GM23338 (cell line): ENCODE data around the gene PSMD14. TPM values are rescaled to one million over a fixed set of nuclear protein-coding genes. Genes with fewer than 3 reads are reported as not detected.

Source experiments
- ATAC-seq: fragments of 200-7000 bp; cut with Tn5 transposase; 3 replicates; pipeline ENCODE4 v1.9.1; 2020
- DNase-seq: peaks from one replicate; pipeline ENCODE4 v3.0.0-alpha.2; 2015; ENCODE audit warnings: low spot score
- H2AFZ ChIP-seq: fragments of 200-600 bp; sonication (generic); 2 replicates; pipeline ENCODE4 v1.8.0; 2016; ENCODE audit warnings: antibody characterized with exemption, mild to moderate bottlenecking, moderate library complexity
- H3F3A ChIP-seq: fragments of 200-600 bp; sonication (generic); replicated peaks from 2 replicates; pipeline ENCODE4 v1.8.0; 2017; ENCODE audit warnings: antibody characterized with exemption, mixed run types, low read depth
- H3K27ac ChIP-seq: fragments of 200-600 bp; sonication (generic); 2 replicates; pipeline ENCODE4 v1.6.1; 2016; ENCODE audit warnings: low read depth
- H3K27me3 ChIP-seq: fragments of 200-600 bp; sonication (generic); 2 replicates; pipeline ENCODE4 v1.8.0; 2016; ENCODE audit warnings: mild to moderate bottlenecking, mixed run types, moderate library complexity; ENCODE audit not compliant: insufficient read depth
- H3K36me3 ChIP-seq: fragments of 200-600 bp; sonication (generic); 2 replicates; pipeline ENCODE4 v1.8.0; 2016; ENCODE audit warnings: mild to moderate bottlenecking; ENCODE audit not compliant: insufficient read depth
- H3K4me1 ChIP-seq: fragments of 200-600 bp; sonication (generic); 2 replicates; pipeline ENCODE4 v1.8.0; 2016; ENCODE audit warnings: mild to moderate bottlenecking, moderate library complexity; ENCODE audit not compliant: insufficient read depth
- H3K4me2 ChIP-seq: fragments of 200-600 bp; sonication (generic); 2 replicates; pipeline ENCODE4 v1.7.1; 2017; ENCODE audit warnings: mixed run types
- H3K4me3 ChIP-seq: fragments of 200-600 bp; sonication (generic); 2 replicates; pipeline ENCODE4 v1.6.1; 2016; ENCODE audit warnings: mixed run types
- H3K79me2 ChIP-seq: fragments of 200-600 bp; sonication (generic); replicated peaks from 2 replicates; pipeline ENCODE4 v1.8.0; 2017; ENCODE audit warnings: mild to moderate bottlenecking; ENCODE audit not compliant: insufficient read depth
- H3K9me2 ChIP-seq: fragments of 200-600 bp; sonication (generic); 2 replicates; pipeline ENCODE4 v1.8.0; 2017; ENCODE audit not compliant: insufficient read depth
- H4K20me1 ChIP-seq: fragments of 200-600 bp; sonication (generic); replicated peaks from 2 replicates; pipeline ENCODE4 v1.8.0; 2017; ENCODE audit warnings: mild to moderate bottlenecking; ENCODE audit not compliant: insufficient read depth
- H3K27ac Mint-ChIP-seq: 2 replicates; pipeline ENCODE4 v1.8.0; 2020; ENCODE audit warnings: inconsistent platforms, mild to moderate bottlenecking, moderate library complexity, mixed read lengths
- H3K27me3 Mint-ChIP-seq: 3 replicates; pipeline ENCODE4 v1.8.0; 2022; ENCODE audit warnings: low read depth, mild to moderate bottlenecking, moderate library complexity, mixed read lengths, inconsistent platforms; ENCODE audit not compliant: insufficient read depth, poor library complexity
- H3K36me3 Mint-ChIP-seq: 3 replicates; pipeline ENCODE4 v1.8.0; 2021; ENCODE audit warnings: low read depth, mild to moderate bottlenecking, inconsistent platforms, moderate library complexity, mixed read lengths
- H3K4me1 Mint-ChIP-seq: 3 replicates; pipeline ENCODE4 v1.8.0; 2020; ENCODE audit warnings: mild to moderate bottlenecking, inconsistent platforms, mixed read lengths
- H3K4me3 Mint-ChIP-seq: 3 replicates; pipeline ENCODE4 v1.8.0; 2021; ENCODE audit warnings: moderate library complexity, mild to moderate bottlenecking, inconsistent platforms, mixed read lengths
- H3K9me3 Mint-ChIP-seq: 3 replicates; pipeline ENCODE4 v1.8.0; 2020; ENCODE audit warnings: moderate library complexity, mild to moderate bottlenecking, inconsistent platforms, mixed read lengths
- EZH2 ChIP-seq: fragments of 200-600 bp; sonication (generic); IDR thresholded peaks from one replicate; pipeline ENCODE4 v1.8.0; 2017; ENCODE audit warnings: antibody characterized with exemption, mild to moderate bottlenecking, low read depth; ENCODE audit not compliant: unreplicated experiment
- ZNF331 ChIP-seq: fragments of 250-450 bp; sonication (Bioruptor Pico); IDR thresholded peaks from 2 replicates; pipeline ENCODE4 v1.5.0; 2020; ENCODE audit warnings: low read depth, mild to moderate bottlenecking, moderate library complexity
- polyA plus RNA-seq: library from polyadenylated mRNA; unstranded; fragments of >200 nt; fragmentation: Nextera tagmentation; extraction: Ambion mirVana; gene quantifications from 2 replicates; pipeline ENCODE4 v1.2.1, GENCODE V29; 2016
- small RNA-seq: library from RNA; depleted of rRNA; stranded (forward); fragments of <200 nt; gene quantifications from one replicate; pipeline ENCODE3, GENCODE V24; 2014; ENCODE audit warnings: low replicate concordance
- total RNA-seq: library from RNA; depleted of rRNA; stranded (reverse); fragments of >200 nt; shearing (Covaris generic); gene quantifications from 2 replicates; pipeline ENCODE4 v1.2.3, GENCODE V29; 2014; rRNA removed

Gene PSMD14
- total and polyA plus RNA-seq, 2 experiments from 2014 or later: 92.2 to 123 TPM

GRCh38 chr2:161448431-161448830 lies 140.2 kb downstream of the PSMD14 start:
- Histone ChIP-seq H3K79me2 (no peaks in the 10 kb centered on the region), H3K9me2 (no peaks in the 10 kb centered on the region), H3K4me1 (no peaks in the 10 kb centered on the region), H3K36me3 (no peaks in the 10 kb centered on the region), H4K20me1 (no peaks in the 10 kb centered on the region), H3K27me3 (no peaks in the 10 kb centered on the region), H2AFZ (no peak overlapping the region), H3F3A (no peaks in the 10 kb centered on the region), H3K4me2 (no peak overlapping the region), H3K27ac (no peak overlapping the region), H3K4me3 (no peak overlapping the region)
- H3K4me1 Mint-ChIP-seq: peaks cover 3% of the 10 kb centered on the region; the same call in 1 of the 3 replicates
- no peaks in the 10 kb centered on the region for H3K9me3 Mint-ChIP-seq
- H3K27me3 Mint-ChIP-seq: no peaks in the 10 kb centered on the region
- ATAC-seq (no peak), DNase-seq (no peak)
- H3K36me3 Mint-ChIP-seq: no peaks in the 10 kb centered on the region
- H3K27ac Mint-ChIP-seq: no peak overlapping the region
- TF ChIP-seq EZH2 (no peak), ZNF331 (CRISPR knock-in tag) (no peak)
- no peak overlapping the region for H3K4me3 Mint-ChIP-seq

Small RNA genes within 50 kb of the gene (small RNA-seq; reads per million reads assigned to genes)
- gene RNA5SP108: not detected

Other genes with a start within 250 kb of the PSMD14 start
- gene TANK, start 148.0 kb upstream of the PSMD14 start, total RNA-seq: 22.2 and 27.7 TPM in 2 replicates
- gene TANK, start 148.0 kb upstream of the PSMD14 start, polyA plus RNA-seq: 35.4 and 36.5 TPM in 2 replicates
- not detected in 2 replicates for gene TBR1, start 107.9 kb downstream of the PSMD14 start, total RNA-seq
- not detected in 2 replicates for gene TBR1, start 107.9 kb downstream of the PSMD14 start, polyA plus RNA-seq